H1 (cell line): ENCODE measurements around the gene CACNB1. TPM values are rescaled to one million over a fixed set of nuclear protein-coding genes. Genes with fewer than 3 reads are reported as not detected.
A peak's percentile ranks its signal among the peaks of the same experiment; 100 is the strongest.

Experiments
- CTCF ChIA-PET: fragments of 300-600 bp; sonication (Branson Sonifier 250); formaldehyde crosslinking; loops from one replicate; lab custom pipeline; 2021; ENCODE audit not compliant: partially characterized antibody; lab: Charles Lee
- POLR2A ChIA-PET: fragments of 300-600 bp; sonication (Branson Sonifier 250); formaldehyde crosslinking; loops from one replicate; lab custom pipeline; 2021; ENCODE audit warnings: inconsistent platforms; ENCODE audit not compliant: partially characterized antibody; lab: Charles Lee
- DNase-seq, 2 experiments: peaks; one replicate each; pipeline versions ENCODE4 v3.0.0 to v3.0.0-alpha.2; 2010 to 2022; ENCODE audit warnings: low spot score in 2 of 2, low read depth in 1 of 2, mixed read lengths in 1 of 2
- FAIRE-seq: peaks from 2 replicates; lab custom pipeline; 2011; peaks lifted over from hg19 to GRCh38; lab: Jason Lieb, UNC
- H2AFZ ChIP-seq: 2 replicates; pipeline ENCODE4 v1.8.1; 2012; ENCODE audit warnings: low read length, inconsistent platforms
- H2AK5ac ChIP-seq: 2 replicates; pipeline ENCODE4 v1.6.1; 2013; ENCODE audit warnings: low read depth, low read length
- H2BK120ac ChIP-seq: replicated peaks from 2 replicates; pipeline ENCODE3; 2013; ENCODE audit warnings: low read depth, low read length, inconsistent platforms
- H2BK12ac ChIP-seq: 2 replicates; pipeline ENCODE4 v1.6.1; 2013; ENCODE audit warnings: low read depth, low read length
- H2BK15ac ChIP-seq: 2 replicates; pipeline ENCODE4 v1.6.1; 2013; ENCODE audit warnings: low read length
- H2BK20ac ChIP-seq: 2 replicates; pipeline ENCODE4 v1.6.1; 2013; ENCODE audit warnings: low read length
- H2BK5ac ChIP-seq: 2 replicates; pipeline ENCODE4 v1.6.1; 2013; ENCODE audit warnings: low read depth, low read length
- H3K14ac ChIP-seq: 2 replicates; pipeline ENCODE4 v1.6.1; 2013; ENCODE audit warnings: inconsistent platforms; ENCODE audit not compliant: insufficient read length
- H3K18ac ChIP-seq: 2 replicates; pipeline ENCODE4 v1.6.1; 2013; ENCODE audit warnings: low read length; ENCODE audit errors: extremely low read depth
- H3K23ac ChIP-seq: 2 replicates; pipeline ENCODE4 v1.6.1; 2013; ENCODE audit warnings: inconsistent platforms; ENCODE audit not compliant: insufficient read length
- H3K23me2 ChIP-seq: 2 replicates; pipeline ENCODE4 v1.6.1; 2013; ENCODE audit warnings: low read depth, low read length
- H3K27ac ChIP-seq: 2 replicates; pipeline ENCODE4 v1.6.1; 2011; ENCODE audit warnings: low read depth, low read length, inconsistent platforms
- H3K27me3 ChIP-seq, 4 experiments: replicated peaks in 1 of 4; 1 replicate in 1 of 4; 2 replicates in 3 of 4; pipeline versions ENCODE4 v1.6.1 to v1.8.1; 2011 to 2013; ENCODE audit warnings: low read length in 3 of 4, mild to moderate bottlenecking in 3 of 4, inconsistent platforms in 2 of 4, mixed read lengths in 2 of 4, moderate library complexity in 1 of 4; ENCODE audit not compliant: control insufficient read depth in 3 of 4, insufficient read depth in 3 of 4; ENCODE audit errors: extremely low read depth in 1 of 4
- H3K36me3 ChIP-seq, 4 experiments: 2 replicates each; pipeline versions ENCODE4 v1.6.1 to v1.8.1; 2011 to 2013; ENCODE audit warnings: mild to moderate bottlenecking in 4 of 4, low read length in 3 of 4, moderate library complexity in 2 of 4, control low read depth in 1 of 4, inconsistent platforms in 1 of 4; ENCODE audit not compliant: insufficient read depth in 4 of 4, control insufficient read depth in 2 of 4
- H3K4ac ChIP-seq: replicated peaks from 2 replicates; pipeline ENCODE3; 2013; ENCODE audit warnings: low read length, low read depth, mixed read lengths, inconsistent platforms; ENCODE audit not compliant: insufficient read length
- H3K4me1 ChIP-seq, 4 experiments: replicated peaks in 1 of 4; 1 replicate in 1 of 4; 2 replicates in 3 of 4; pipeline versions ENCODE4 v1.6.1 to v1.8.1; 2011 to 2013; ENCODE audit warnings: low read length in 3 of 4, inconsistent platforms in 2 of 4, mixed read lengths in 1 of 4; ENCODE audit not compliant: insufficient read depth in 4 of 4, control insufficient read depth in 3 of 4
- H3K4me2 ChIP-seq, 2 experiments: 2 replicates each; pipeline versions ENCODE4 v1.6.1 to v1.8.1; 2011 to 2013; ENCODE audit warnings: low read depth in 2 of 2, low read length in 2 of 2, control low read depth in 1 of 2, inconsistent platforms in 1 of 2, mild to moderate bottlenecking in 1 of 2; ENCODE audit not compliant: insufficient read depth in 1 of 2
- H3K4me3 ChIP-seq, 4 experiments: fragments of 200-600, 300-600 bp in 1 of 4; sonication (generic), shearing (Covaris generic), sonication (Bioruptor Twin) in 1 of 4; 2 replicates each; pipeline versions ENCODE4 v1.5.1 to v1.8.1; 2011 to 2016; ENCODE audit warnings: low read length in 4 of 4, low read depth in 3 of 4, control low read depth in 2 of 4, inconsistent platforms in 2 of 4, mild to moderate bottlenecking in 2 of 4, mixed read lengths in 1 of 4, moderate library complexity in 1 of 4; ENCODE audit not compliant: insufficient read depth in 2 of 4; ENCODE audit errors: extremely low read depth in 1 of 4
- H3K56ac ChIP-seq: replicated peaks from 2 replicates; pipeline ENCODE3; 2013; ENCODE audit warnings: low read depth, mild to moderate bottlenecking, mixed read lengths, low read length, inconsistent platforms; ENCODE audit not compliant: insufficient read length
- H3K79me1 ChIP-seq: 2 replicates; pipeline ENCODE4 v1.6.1; 2013; ENCODE audit warnings: low read depth, low read length, control low read depth
- H3K79me2 ChIP-seq, 2 experiments: 2 replicates each; pipeline versions ENCODE4 v1.6.1 to v1.8.1; 2012 to 2013; ENCODE audit warnings: low read length in 2 of 2, mild to moderate bottlenecking in 2 of 2, inconsistent platforms in 1 of 2; ENCODE audit not compliant: insufficient read depth in 2 of 2, control insufficient read depth in 1 of 2
- H3K9ac ChIP-seq, 4 experiments: replicated peaks in 1 of 4; 1 replicate in 1 of 4; 2 replicates in 3 of 4; pipeline versions ENCODE4 v1.6.1 to v1.8.1; 2011 to 2013; ENCODE audit warnings: low read depth in 3 of 4, low read length in 3 of 4, control low read depth in 2 of 4, mild to moderate bottlenecking in 2 of 4, moderate library complexity in 2 of 4, inconsistent platforms in 1 of 4; ENCODE audit errors: extremely low read depth in 1 of 4
- H3K9me3 ChIP-seq, 2 experiments: 2 replicates each; pipeline versions ENCODE4 v1.6.1 to v1.8.1; 2012 to 2013; ENCODE audit warnings: mild to moderate bottlenecking in 2 of 2, moderate library complexity in 2 of 2, control low read depth in 1 of 2, inconsistent platforms in 1 of 2, low read depth in 1 of 2, low read length in 1 of 2, mixed read lengths in 1 of 2; ENCODE audit not compliant: insufficient read depth in 2 of 2
- H4K20me1 ChIP-seq, 2 experiments: replicated peaks in 1 of 2; 2 replicates each; pipeline versions ENCODE3 to v1.8.1; 2011 to 2013; ENCODE audit warnings: inconsistent platforms in 2 of 2, low read length in 2 of 2, mild to moderate bottlenecking in 1 of 2; ENCODE audit not compliant: insufficient read depth in 2 of 2, control insufficient read depth in 1 of 2
- H4K5ac ChIP-seq: 2 replicates; pipeline ENCODE4 v1.6.1; 2013; ENCODE audit warnings: low read length, low read depth, mixed read lengths, inconsistent platforms; ENCODE audit not compliant: insufficient read length
- H4K8ac ChIP-seq: 2 replicates; pipeline ENCODE4 v1.8.0; 2013; ENCODE audit warnings: mild to moderate bottlenecking, moderate library complexity, low read length, inconsistent platforms; ENCODE audit not compliant: insufficient read depth; ENCODE audit errors: extremely low read depth
- H4K91ac ChIP-seq: replicated peaks from 2 replicates; pipeline ENCODE3; 2013; ENCODE audit warnings: low read length, mixed read lengths, inconsistent platforms; ENCODE audit not compliant: insufficient read length
- BACH1 ChIP-seq: IDR thresholded peaks from 2 replicates; pipeline ENCODE4 v1.6.1; 2012; ENCODE audit warnings: low read length, improper control_type of control experiment
- CBX5 ChIP-seq: fragments of 300-800, 300-1000 bp; sonication (generic); IDR thresholded peaks from 2 replicates; pipeline ENCODE4 v1.7.1; 2016; ENCODE audit warnings: antibody characterized with exemption, low read length, low read depth
- MAFK ChIP-seq: IDR thresholded peaks from 2 replicates; pipeline ENCODE4 v1.6.1; 2012; ENCODE audit warnings: low read depth, mild to moderate bottlenecking, improper control_type of control experiment, low read length
- WGBS, 2 experiments: shearing (Covaris generic) in 1 of 2; methylation state at CpG; one replicate each; pipeline versions ENCODE4 v1.1.6 to v1.1.7; 2013 to 2015; ENCODE audit warnings: low lambda C conversion rate in 2 of 2, mixed read lengths in 2 of 2, inconsistent platforms in 1 of 2, low coverage in 1 of 2, missing lambda C conversion rate in 1 of 2; ENCODE audit not compliant: insufficient replicate concordance in 2 of 2, insufficient coverage in 1 of 2, insufficient read length in 1 of 2; ENCODE audit errors: extremely low coverage in 1 of 2, missing lambda C conversion rate in 1 of 2; 5-methylcytosine and 5-hydroxymethylcytosine counted together
- polyA plus RNA-seq, 7 experiments: library from polyadenylated mRNA; depleted of rRNA in 3 of 7; stranded (reverse) in 5 of 7; unstranded in 2 of 7; fragments of >200 nt in 5 of 7; fragments of 200-250 nt in 2 of 7; gene quantifications; 1 replicate in 5 of 7; 2 replicates in 1 of 7; 4 replicates in 1 of 7; pipeline versions ENCODE4 v1.2.1 to v1.2.3, GENCODE V29; 2011 to 2013; ENCODE audit warnings: missing spikeins in 2 of 7, mixed read lengths in 2 of 7
- total RNA-seq: library from RNA; stranded (reverse); fragmentation: NEBNext Ultra II Directional; extraction: Animal tissue kit (Norgen Biotek cat#: 25700); gene quantifications from 2 replicates; pipeline ENCODE4 v1.2.1, GENCODE V29; 2021

Gene CACNB1
- total and polyA plus RNA-seq, 2 of the 8 experiments (the other 6 are each of a cell fraction or from before 2014, with no cell fraction given): 7.2 to 17.8 TPM

- Histone ChIP-seq H3K4me2 (no peak overlapping the region), H2AFZ (no peak overlapping the region)
Measured at GRCh38 chr17:39132192-39132610, 65.3 kb downstream of the CACNB1 start.

More at GRCh38 chr17:39132192-39132610, 65.3 kb downstream of the CACNB1 start:
- Histone ChIP-seq H3K23me2 (no peaks in the 10 kb centered on the region), H4K5ac (no peak overlapping the region), H3K79me1 (no peaks in the 10 kb centered on the region), H4K8ac (peak overlapping the region; percentile 62; the same call in 1 of the 2 replicates), H3K27me3 (no peaks in the 10 kb centered on the region), H2AK5ac (0 out of 2 replicates have a peak overlapping the region, but pooled peaks have one; percentile 1), H2BK12ac (0 out of 2 replicates have a peak overlapping the region, but pooled peaks have one; percentile 39), H3K23ac (no peak overlapping the region), H3K79me2 (no peaks in the 10 kb centered on the region), H4K91ac (peak overlapping the region; percentile 39), H3K9ac (no peak overlapping the region), H2BK5ac (no peak overlapping the region), H3K27ac (no peak overlapping the region), H2BK20ac (no peak overlapping the region), H2BK15ac (no peak overlapping the region), H3K36me3 (no peaks in the 10 kb centered on the region), H2BK120ac (no peak overlapping the region), H4K20me1 (no peaks in the 10 kb centered on the region), H3K4me1 (peaks cover 0 to 3% (median 0%) of the 10 kb centered on the region in 4 experiments; a peak in 2 of 7 replicates), H3K14ac (no peak overlapping the region), H3K56ac (no peak overlapping the region), H3K4ac (no peak overlapping the region), H3K4me3 (no peak overlapping the region), H3K18ac (no peak overlapping the region), H3K9me3 (no peaks in the 10 kb centered on the region)
- DNase-seq (no peak), FAIRE-seq (no peak)
- WGBS, 2 experiments: 97% methylated on average over 7 of the region's 7 CpGs; no CpG with 5 or more reads in 1 of the 2 experiments
- ChIA-PET CTCF (interaction anchor here (0.8 kb wide), 1 partner anchor 21 kb away, joined by 3 read pairs; no protein-coding TSS in a partner anchor), POLR2A (interaction anchor here (1.3 kb wide), 1 partner anchor 21 kb away, joined by 3 read pairs; no protein-coding TSS in a partner anchor)
- TF ChIP-seq BACH1: peak; percentile 100
- peak; percentile 97 for TF ChIP-seq MAFK
- TF ChIP-seq CBX5: no peak
